ENCODE measurements around the gene MKRN2.
"Not testable (repeated sequence)": the region's sequence is repeated elsewhere in the genome, so short reads cannot be mapped to it uniquely, and the experiment has no call there.

MKRN2 gene

GRCh38 chr3:12556690-12557472 lies at the start of gene MKRN2:
Gene MKRN2 (plus strand): TSS chr3:12557087. CDS start chr3:12557151, 64 bp downstream.
- DNase-seq: peak; percentile 87

GRCh38 chr3:12507591-12508281 lies 49.2 kb upstream of the MKRN2 start:
- DNase-seq: no peak

- DNase-seq: no peak
Measured at GRCh38 chr3:12508291-12508700, 48.6 kb upstream of the MKRN2 start.

- DNase-seq: no peak
Measured at GRCh38 chr3:12509466-12509865, 47.4 kb upstream of the MKRN2 start.

- DNase-seq: no peak
Measured at GRCh38 chr3:12512534-12513118, 44.3 kb upstream of the MKRN2 start.

GRCh38 chr3:12513694-12514446 lies 43.0 kb upstream of the MKRN2 start:
- DNase-seq: no peak

GRCh38 chr3:12515631-12516030 lies 41.3 kb upstream of the MKRN2 start:
- no peak for DNase-seq

- no peak for DNase-seq
Measured at GRCh38 chr3:12516873-12517272, 40.0 kb upstream of the MKRN2 start.

GRCh38 chr3:12518261-12519028 lies 38.4 kb upstream of the MKRN2 start:
- DNase-seq: no peak

- DNase-seq: no peak
Measured at GRCh38 chr3:12521010-12521409, 35.9 kb upstream of the MKRN2 start.

GRCh38 chr3:12522721-12523120 lies 34.2 kb upstream of the MKRN2 start:
- DNase-seq: no peak

GRCh38 chr3:12527757-12528143 lies 29.1 kb upstream of the MKRN2 start:
- DNase-seq: no peak

GRCh38 chr3:12532182-12532581 lies 24.7 kb upstream of the MKRN2 start:
- no peak for DNase-seq

- no peak for DNase-seq
Measured at GRCh38 chr3:12536423-12536822, 20.5 kb upstream of the MKRN2 start.

GRCh38 chr3:12541625-12542024 lies 15.3 kb upstream of the MKRN2 start:
- no peak for DNase-seq

- DNase-seq: not testable (repeated sequence)
Measured at GRCh38 chr3:12543497-12543896, 13.4 kb upstream of the MKRN2 start.

GRCh38 chr3:12544652-12545472 lies 12.0 kb upstream of the MKRN2 start:
- no peak for DNase-seq

GRCh38 chr3:12545473-12545791 lies 11.5 kb upstream of the MKRN2 start, which contains the start of gene MKRN2OS:
Gene MKRN2OS (minus strand): TSS chr3:12545499. CDS start chr3:12545464, 35 bp downstream.
- no peak for DNase-seq

- no peak for DNase-seq
Measured at GRCh38 chr3:12549971-12550760, 6.7 kb upstream of the MKRN2 start.

- no peak for DNase-seq
Measured at GRCh38 chr3:12553921-12554391, 2.9 kb upstream of the MKRN2 start.

- no peak for DNase-seq
Measured at GRCh38 chr3:12556314-12556689, 585 bp upstream of the MKRN2 start.
